ENCODE measurements around the gene C15orf39.

- TF ChIP-seq EZH2 (IDR thresholded peaks at IDR 0.05; ENCODE audit: borderline replicate concordance, low read depth, low read length, severe bottlenecking) (no peak), CTCF (IDR thresholded peaks at IDR 0.05; ENCODE audit: borderline replicate concordance, extremely low read depth, low read length, poor library complexity, severe bottlenecking) (no peak)
Measured at GRCh38 chr15:75198560-75199356, 2.9 kb upstream of the C15orf39 start.

Measured in DND-41 (cell line).